Naive thymus-derived CD4-positive, alpha-beta T cell (primary cell): ENCODE data around the gene FLYWCH2. TPM values are rescaled to one million over a fixed set of nuclear protein-coding genes. Genes with fewer than 3 reads are reported as not detected.
"Not testable (repeated sequence)": the region's sequence is repeated elsewhere in the genome, so short reads cannot be mapped to it uniquely, and the experiment has no call there.

Experiments
- ATAC-seq: fragments of 150-1000 bp; cut with Tn5 transposase; 2 replicates; pipeline ENCODE4 v1.10.0; 2021; ENCODE audit warnings: mild to moderate bottlenecking, moderate library complexity
- CTCF ChIA-PET: fragments of 350-600 bp; sonication (Branson Sonifier 250); formaldehyde crosslinking; loops from one replicate; lab custom pipeline; 2021; ENCODE audit warnings: antibody characterized with exemption; lab: Charles Lee
- POLR2A ChIA-PET: fragments of 350-600 bp; sonication (Branson Sonifier 250); formaldehyde crosslinking; loops from one replicate; lab custom pipeline; 2021; ENCODE audit warnings: antibody characterized with exemption, inconsistent platforms; lab: Charles Lee
- DNase-seq, 9 donors: peaks; one replicate each; pipeline versions ENCODE4 v3.0.0 to v3.0.0-alpha.2; 2020 to 2022; ENCODE audit warnings: mixed read lengths in 1 of 9
- H3K27ac ChIP-seq: one replicate; pipeline ENCODE4 v1.7.0; 2013; ENCODE audit warnings: mild to moderate bottlenecking, low read depth, low read length, moderate library complexity
- H3K27me3 ChIP-seq, 2 donors: one replicate each; pipeline ENCODE4 v1.7.0; 2013; ENCODE audit warnings: low read length in 2 of 2, mild to moderate bottlenecking in 2 of 2, moderate library complexity in 2 of 2; ENCODE audit not compliant: control insufficient read depth in 2 of 2, insufficient read depth in 2 of 2
- H3K36me3 ChIP-seq, 3 experiments: 1 replicate in 2 of 3; 2 replicates in 1 of 3; pipeline ENCODE4 v1.7.0; 2013; ENCODE audit warnings: low read length in 3 of 3, mild to moderate bottlenecking in 3 of 3, moderate library complexity in 1 of 3; ENCODE audit not compliant: insufficient read depth in 3 of 3, control insufficient read depth in 2 of 3
- H3K4me1 ChIP-seq, 2 donors: one replicate each; pipeline ENCODE4 v1.7.0; 2013; ENCODE audit warnings: low read length in 2 of 2, mild to moderate bottlenecking in 2 of 2, moderate library complexity in 1 of 2; ENCODE audit not compliant: control insufficient read depth in 2 of 2, insufficient read depth in 2 of 2
- H3K4me3 ChIP-seq: 2 replicates; pipeline ENCODE4 v1.7.0; 2013; ENCODE audit warnings: mild to moderate bottlenecking, low read length
- H3K9me3 ChIP-seq, 3 experiments: 1 replicate in 2 of 3; 2 replicates in 1 of 3; pipeline ENCODE4 v1.7.0; 2013; ENCODE audit warnings: low read length in 3 of 3; ENCODE audit not compliant: control insufficient read depth in 2 of 3
- H3K27ac Mint-ChIP-seq, 9 donors: one replicate each; pipeline ENCODE4 v1.8.0; 2020 to 2022; ENCODE audit warnings: mixed read lengths in 9 of 9, mild to moderate bottlenecking in 8 of 9, moderate library complexity in 5 of 9, inconsistent platforms in 2 of 9
- H3K27me3 Mint-ChIP-seq, 5 donors: one replicate each; pipeline ENCODE4 v1.8.0; 2021 to 2022; ENCODE audit warnings: mixed read lengths in 5 of 5, mild to moderate bottlenecking in 1 of 5
- H3K36me3 Mint-ChIP-seq, 5 donors: one replicate each; pipeline ENCODE4 v1.8.0; 2020 to 2022; ENCODE audit warnings: mixed read lengths in 5 of 5, mild to moderate bottlenecking in 3 of 5, inconsistent platforms in 1 of 5
- H3K4me1 Mint-ChIP-seq, 7 donors: one replicate each; pipeline ENCODE4 v1.8.0; 2020 to 2022; ENCODE audit warnings: mixed read lengths in 7 of 7, mild to moderate bottlenecking in 3 of 7, inconsistent platforms in 1 of 7
- H3K4me3 Mint-ChIP-seq, 10 donors: one replicate each; pipeline ENCODE4 v1.8.0; 2020 to 2022; ENCODE audit warnings: mild to moderate bottlenecking in 10 of 10, mixed read lengths in 10 of 10, moderate library complexity in 6 of 10, inconsistent platforms in 2 of 10
- H3K9me3 Mint-ChIP-seq, 11 donors: one replicate each; pipeline ENCODE4 v1.8.0; 2020 to 2022; ENCODE audit warnings: mixed read lengths in 11 of 11, mild to moderate bottlenecking in 4 of 11, inconsistent platforms in 1 of 11, moderate library complexity in 1 of 11
- intact Hi-C, 2 donors: fragments of 100-400 bp; cut with micrococcal nuclease; formaldehyde crosslinking; loops; one replicate each; pipeline ENCODE4 v1.15.1; 2023
- polyA plus RNA-seq, 2 donors: library from polyadenylated mRNA; unstranded; fragments of 300-500 nt; fragmentation: Illumina TruSeq; gene quantifications; one replicate each; pipeline ENCODE4 v1.2.3, GENCODE V29; 2021
- total RNA-seq, 6 experiments: library from RNA in 5 of 6; stranded (reverse) in 5 of 6; gene quantifications; 1 replicate in 5 of 6; 2 replicates in 1 of 6; pipeline ENCODE4 v1.2.3 and lab custom pipeline; 2021 to 2026

The FLYWCH2 gene
- total and polyA plus RNA-seq, 7 experiments from 2014 or later = 13.6 to 30.4 (median 24.8) TPM

DNA sequence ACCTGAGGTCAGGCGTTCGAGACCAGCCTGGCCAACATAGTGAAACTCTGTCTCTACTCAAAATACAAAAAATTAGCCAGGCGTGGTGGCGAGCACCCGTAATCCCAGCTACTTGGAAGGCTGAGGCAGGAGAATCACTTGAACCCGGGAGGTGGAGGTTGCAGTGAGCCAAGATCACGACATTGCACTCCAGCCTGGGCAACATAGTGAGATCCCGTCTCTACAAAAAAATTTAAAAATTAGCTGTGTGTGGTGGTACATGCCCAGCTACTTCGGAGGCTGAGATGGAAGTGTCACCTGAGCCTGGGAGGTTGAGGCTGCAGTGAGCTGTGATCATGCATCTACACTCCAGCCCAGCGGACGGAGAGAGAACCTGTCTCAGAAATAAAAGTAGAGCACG lies 60.7 kb downstream of the FLYWCH2 start:
- POLR2A ChIA-PET, intact Hi-C loops, H3K9me3 Mint-ChIP-seq, H3K4me3 ChIP-seq, H3K27ac Mint-ChIP-seq, DNase-seq, H3K27me3 ChIP-seq, H3K4me1 ChIP-seq, ATAC-seq, H3K27ac ChIP-seq, H3K4me3 Mint-ChIP-seq, H3K4me1 Mint-ChIP-seq, H3K27me3 Mint-ChIP-seq, H3K9me3 ChIP-seq: not testable (repeated sequence)
- peaks cover 5 to 40% (median 19%) of the 10 kb centered on the region in 5 donors for H3K36me3 Mint-ChIP-seq
- peaks cover 0 to 45% (median 11%) of the 10 kb centered on the region in 3 experiments for H3K36me3 ChIP-seq
- CTCF ChIA-PET = interaction anchor here (0.9 kb wide), 1 partner anchor 16 kb away, joined by 4 read pairs; no protein-coding TSS in a partner anchor

DNA sequence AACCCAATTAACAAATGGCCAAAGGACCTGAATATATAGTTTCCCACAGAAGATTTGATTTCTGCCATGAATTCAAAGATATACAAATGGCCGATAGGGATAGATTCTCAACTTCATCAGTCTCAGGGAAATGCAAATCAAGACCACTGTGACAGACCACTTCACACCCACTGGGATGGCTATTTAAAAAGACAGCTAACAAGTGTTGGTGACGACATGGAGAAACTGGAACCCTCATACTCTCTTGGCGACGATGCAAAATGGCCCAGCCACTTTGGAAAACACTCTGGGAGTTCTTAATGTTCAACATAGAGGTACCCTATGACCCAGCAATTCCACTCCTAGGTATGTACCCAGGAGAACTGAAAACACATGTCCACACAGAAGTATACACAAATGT lies 63.6 kb downstream of the FLYWCH2 start:
- no peaks in the 10 kb centered on the region for H3K4me1 ChIP-seq
- H3K27ac Mint-ChIP-seq = no peak overlapping the region
- H3K27ac ChIP-seq = no peak overlapping the region
- H3K27me3 Mint-ChIP-seq = no peaks in the 10 kb centered on the region
- no peak overlapping the region for H3K4me3 ChIP-seq
- ChIA-PET CTCF (no interaction called here), POLR2A (interaction anchor here (1.0 kb wide), 1 partner anchor 23 kb away, joined by 3 read pairs; no protein-coding TSS in a partner anchor)
- H3K36me3 ChIP-seq = peaks cover 0 to 32% (median 0%) of the 10 kb centered on the region in 3 experiments
- DNase-seq (no peak), ATAC-seq (no peak)
- H3K36me3 Mint-ChIP-seq = peaks cover 5 to 33% (median 16%) of the 10 kb centered on the region in 5 donors
- no peaks in the 10 kb centered on the region for H3K9me3 ChIP-seq
- no peak overlapping the region for H3K4me3 Mint-ChIP-seq
- no peaks in the 10 kb centered on the region for H3K4me1 Mint-ChIP-seq
- intact Hi-C loops = no loop called here
- H3K9me3 Mint-ChIP-seq = no peaks in the 10 kb centered on the region
- no peaks in the 10 kb centered on the region for H3K27me3 ChIP-seq

Other genes with a start within 250 kb of the FLYWCH2 start
- 10 to 100 TPM; 21.4 to 37.5 (median 24.6) TPM for gene KCTD5, start 200.7 kb upstream of the FLYWCH2 start, total RNA-seq
- 10 to 100 TPM; 15.7 to 26.2 TPM for gene KCTD5, start 200.7 kb upstream of the FLYWCH2 start, polyA plus RNA-seq
- gene PRSS27, start 163.0 kb upstream of the FLYWCH2 start, total RNA-seq = 1 to 10 TPM in 2 of 5 experiments, under 1 TPM in 3; 0.32 to 1.6 (median 0.98) TPM
- under 1 TPM in 1 of 2 donors, not detected in 1; 0.39 TPM for gene PRSS27, start 163.0 kb upstream of the FLYWCH2 start, polyA plus RNA-seq
- gene SRRM2, start 130.6 kb upstream of the FLYWCH2 start, total RNA-seq = 1,000 to 10,000 TPM in 4 of 5 experiments, 100 to 1,000 TPM in 1; 590 to 1,259 (median 1,020) TPM
- 100 to 1,000 TPM in 1 of 2 donors, 10 to 100 TPM in 1; 52.1 to 119 TPM for gene SRRM2, start 130.6 kb upstream of the FLYWCH2 start, polyA plus RNA-seq
- 100 to 1,000 TPM in 2 of 5 experiments, 10 to 100 TPM in 3; 65.3 to 242 (median 99.3) TPM for gene ELOB, start 105.9 kb upstream of the FLYWCH2 start, total RNA-seq
- gene ELOB, start 105.9 kb upstream of the FLYWCH2 start, polyA plus RNA-seq = 100 to 1,000 TPM; 136 to 252 TPM
- gene PRSS33, start 95.7 kb upstream of the FLYWCH2 start, total RNA-seq = under 1 TPM in 1 of 5 experiments, not detected in 4; 0.19 TPM
- gene PRSS33, start 95.7 kb upstream of the FLYWCH2 start, polyA plus RNA-seq = not detected
- gene PRSS41, start 84.7 kb upstream of the FLYWCH2 start, total RNA-seq = not detected
- not detected for gene PRSS41, start 84.7 kb upstream of the FLYWCH2 start, polyA plus RNA-seq
- gene PRSS21, start 66.0 kb upstream of the FLYWCH2 start, total RNA-seq = 1 to 10 TPM in 4 of 5 experiments, not detected in 1; 1.1 to 7.9 (median 1.4) TPM
- 10 to 100 TPM in 1 of 2 donors, 1 to 10 TPM in 1; 1.9 to 11.2 TPM for gene PRSS21, start 66.0 kb upstream of the FLYWCH2 start, polyA plus RNA-seq
- 10 to 100 TPM in 1 of 5 experiments, 1 to 10 TPM in 1, not detected in 3; 2.3 to 17.2 TPM for gene ZG16B, start 52.9 kb upstream of the FLYWCH2 start, total RNA-seq
- not detected for gene ZG16B, start 52.9 kb upstream of the FLYWCH2 start, polyA plus RNA-seq
- under 1 TPM in 2 of 5 experiments, not detected in 3; 0.59 to 0.72 TPM for gene PRSS22, start 25.0 kb upstream of the FLYWCH2 start, total RNA-seq
- gene PRSS22, start 25.0 kb upstream of the FLYWCH2 start, polyA plus RNA-seq = not detected
- 100 to 1,000 TPM in 2 of 5 experiments, 10 to 100 TPM in 3; 48.6 to 149 (median 87.0) TPM for gene FLYWCH1, start 28.7 kb downstream of the FLYWCH2 start, total RNA-seq
- 10 to 100 TPM; 12.4 to 30.0 TPM for gene FLYWCH1, start 28.7 kb downstream of the FLYWCH2 start, polyA plus RNA-seq
- not detected for gene KREMEN2, start 81.1 kb downstream of the FLYWCH2 start, total RNA-seq
- gene KREMEN2, start 81.1 kb downstream of the FLYWCH2 start, polyA plus RNA-seq = not detected
- gene PAQR4, start 86.1 kb downstream of the FLYWCH2 start, total RNA-seq = 10 to 100 TPM in 1 of 5 experiments, 1 to 10 TPM in 1, under 1 TPM in 3; 0.40 to 39.4 (median 0.79) TPM
- under 1 TPM in 1 of 2 donors, not detected in 1; 0.54 TPM for gene PAQR4, start 86.1 kb downstream of the FLYWCH2 start, polyA plus RNA-seq
- gene PKMYT1, start 97.2 kb downstream of the FLYWCH2 start, total RNA-seq = 10 to 100 TPM in 1 of 5 experiments, under 1 TPM in 1, not detected in 3; 0.93 to 89.1 TPM
- gene PKMYT1, start 97.2 kb downstream of the FLYWCH2 start, polyA plus RNA-seq = not detected
- under 1 TPM in 2 of 5 experiments, not detected in 3; 0.15 to 0.37 TPM for gene CLDN9, start 129.7 kb downstream of the FLYWCH2 start, total RNA-seq
- gene CLDN9, start 129.7 kb downstream of the FLYWCH2 start, polyA plus RNA-seq = not detected
- gene CLDN6, start 135.0 kb downstream of the FLYWCH2 start, total RNA-seq = not detected
- gene CLDN6, start 135.0 kb downstream of the FLYWCH2 start, polyA plus RNA-seq = not detected
- 1 to 10 TPM in 3 of 5 experiments, under 1 TPM in 2; 0.57 to 5.9 (median 1.1) TPM for gene TNFRSF12A, start 137.2 kb downstream of the FLYWCH2 start, total RNA-seq
- gene TNFRSF12A, start 137.2 kb downstream of the FLYWCH2 start, polyA plus RNA-seq = not detected
- 10 to 100 TPM; 11.5 to 29.6 (median 14.9) TPM for gene HCFC1R1, start 140.7 kb downstream of the FLYWCH2 start, total RNA-seq
- gene HCFC1R1, start 140.7 kb downstream of the FLYWCH2 start, polyA plus RNA-seq = 10 to 100 TPM; 12.0 to 24.6 TPM
- gene THOC6, start 140.8 kb downstream of the FLYWCH2 start, total RNA-seq = 10 to 100 TPM; 25.3 to 55.5 (median 26.0) TPM
- gene THOC6, start 140.8 kb downstream of the FLYWCH2 start, polyA plus RNA-seq = 10 to 100 TPM; 46.3 to 60.6 TPM
- gene BICDL2, start 153.7 kb downstream of the FLYWCH2 start, total RNA-seq = 1 to 10 TPM in 1 of 5 experiments, not detected in 4; 1.0 TPM
- not detected for gene BICDL2, start 153.7 kb downstream of the FLYWCH2 start, polyA plus RNA-seq
- gene MMP25, start 163.3 kb downstream of the FLYWCH2 start, total RNA-seq = 10 to 100 TPM in 2 of 5 experiments, 1 to 10 TPM in 1, under 1 TPM in 2; 0.73 to 64.4 (median 3.7) TPM
- gene MMP25, start 163.3 kb downstream of the FLYWCH2 start, polyA plus RNA-seq = under 1 TPM; 0.64 to 0.93 TPM
- 1,000 to 10,000 TPM in 1 of 5 experiments, 100 to 1,000 TPM in 4; 351 to 3,697 (median 587) TPM for gene IL32, start 182.4 kb downstream of the FLYWCH2 start, total RNA-seq
- gene IL32, start 182.4 kb downstream of the FLYWCH2 start, polyA plus RNA-seq = 1,000 to 10,000 TPM; 1,418 to 1,605 TPM
- under 1 TPM in 3 of 5 experiments, not detected in 2; 0.22 to 0.61 (median 0.29) TPM for gene ZSCAN10, start 216.1 kb downstream of the FLYWCH2 start, total RNA-seq
- gene ZSCAN10, start 216.1 kb downstream of the FLYWCH2 start, polyA plus RNA-seq = under 1 TPM in 1 of 2 donors, not detected in 1; 0.35 TPM
- under 1 TPM in 1 of 5 experiments, not detected in 4; 0.29 TPM for gene ZNF205, start 229.4 kb downstream of the FLYWCH2 start, total RNA-seq
- under 1 TPM in 1 of 2 donors, not detected in 1; 0.09 TPM for gene ZNF205, start 229.4 kb downstream of the FLYWCH2 start, polyA plus RNA-seq